ENCODE data around the gene WDR81. TPM values are rescaled to one million over a fixed set of nuclear protein-coding genes. Genes with fewer than 3 reads are reported as not detected.

WDR81 gene
- total and polyA plus RNA-seq, 2 donors (not counting 1 experiment from before 2014, with no cell fraction given) = 52.7 to 102 TPM

GRCh38 chr17:1709403-1709951 is 15.0 kb upstream of the WDR81 start:
- no peaks in the 10 kb centered on the region for H3K9me3 Mint-ChIP-seq (ENCODE audit: insufficient read depth)
- WGBS (ENCODE audit: insufficient coverage) = 8% methylated on average over 6 of the region's 16 CpGs
- CTCF ChIA-PET = interaction anchor here (1.6 kb wide), 1 partner anchor 40 kb away, joined by 3 read pairs; no protein-coding TSS in a partner anchor
- POLR2A ChIA-PET = interaction anchor here (0.5 to 1.0 kb wide), 2 partner anchors 10 to 945 kb away, joined by 3 read pairs; no protein-coding TSS in a partner anchor
- intact Hi-C loops (cut with micrococcal nuclease) = no loop called here
- Histone ChIP-seq H3K4me3 (ENCODE audit: control extremely low read depth in 1 of 5, extremely low read depth in 1 of 5, insufficient read depth in 1 of 5, low read depth in 2 of 5, low read length in 4 of 5) (peak overlapping the region in 3 of 5 experiments; percentile 43 to 64 (median 51)), H3K27me3 (replicated peaks in 1 of 4; ENCODE audit: control extremely low read depth in 1 of 4, control insufficient read depth in 3 of 4, insufficient read depth in 4 of 4, low read length in 3 of 4) (peaks cover 0 to 66% (median 26%) of the 10 kb centered on the region in 4 experiments), H2AFZ (ENCODE audit: insufficient read depth, low read depth, low read length, poor library complexity, severe bottlenecking) (no peak overlapping the region), H3K9me3 (ENCODE audit: control extremely low read depth in 1 of 3, control insufficient read depth in 2 of 3, insufficient read depth in 1 of 3, low read length in 2 of 3) (peaks cover 0 to 13% (median 0%) of the 10 kb centered on the region in 3 donors), H3K4me1 (ENCODE audit: control insufficient read depth in 2 of 2, insufficient read depth in 2 of 2, low read length in 2 of 2) (peaks cover 21% of the 10 kb centered on the region in 2 donors), H3K4me2 (replicated peaks; ENCODE audit: low read depth, low read length, poor library complexity, severe bottlenecking) (peak overlapping the region; percentile 98), H4K20me1 (ENCODE audit: control insufficient read depth, insufficient read depth, low read length, poor library complexity, severe bottlenecking) (peaks cover 5% of the 10 kb centered on the region), H3K27ac (ENCODE audit: low read length in 2 of 2) (no peak overlapping the region), H3K9ac (ENCODE audit: low read length) (no peak overlapping the region), H3K79me2 (ENCODE audit: control insufficient read depth, insufficient read depth, low read length) (no peaks in the 10 kb centered on the region), H3K36me3 (replicated peaks in 1 of 2; ENCODE audit: control extremely low read depth in 1 of 2, control insufficient read depth in 1 of 2, extremely low read depth in 1 of 2, insufficient read depth in 2 of 2, low read length in 1 of 2) (no peaks in the 10 kb centered on the region)
- peak; percentile 20 for DNase-seq
- TF ChIP-seq CTCF (IDR thresholded peaks at IDR 0.05) = no peak
- TF ChIP-seq EZH2 (IDR thresholded peaks at IDR 0.05; ENCODE audit: borderline replicate concordance, insufficient read depth, low read depth, low read length, poor library complexity, severe bottlenecking) = no peak
- no peak overlapping the region for H3K27ac Mint-ChIP-seq
- ATAC-seq (ENCODE audit: low read depth) = no peak
- peaks cover 61% of the 10 kb centered on the region for H3K27me3 Mint-ChIP-seq
- peaks cover 11% of the 10 kb centered on the region for H3K4me1 Mint-ChIP-seq
- H3K4me3 Mint-ChIP-seq = peak overlapping the region; percentile 60
